NCI-H82 treated with DMSO at 0.1 percent for 48 hours (cell line): Measurements from ENCODE around the gene COX10.
A peak's percentile ranks its signal among the peaks of the same experiment; 100 is the strongest.
"Not testable (repeated sequence)": the region's sequence is repeated elsewhere in the genome, so short reads cannot be mapped to it uniquely, and the experiment has no call there.

Experiments used
- DNase-seq: peaks from one replicate; lab custom pipeline; 2025; ENCODE audit not compliant: unreplicated experiment; lab: John Stamatoyannopoulos, UW

The COX10 gene

GRCh38 chr17:14202388-14203166 lies 133.3 kb downstream of the COX10 start:
- DNase-seq: no peak

DNA sequence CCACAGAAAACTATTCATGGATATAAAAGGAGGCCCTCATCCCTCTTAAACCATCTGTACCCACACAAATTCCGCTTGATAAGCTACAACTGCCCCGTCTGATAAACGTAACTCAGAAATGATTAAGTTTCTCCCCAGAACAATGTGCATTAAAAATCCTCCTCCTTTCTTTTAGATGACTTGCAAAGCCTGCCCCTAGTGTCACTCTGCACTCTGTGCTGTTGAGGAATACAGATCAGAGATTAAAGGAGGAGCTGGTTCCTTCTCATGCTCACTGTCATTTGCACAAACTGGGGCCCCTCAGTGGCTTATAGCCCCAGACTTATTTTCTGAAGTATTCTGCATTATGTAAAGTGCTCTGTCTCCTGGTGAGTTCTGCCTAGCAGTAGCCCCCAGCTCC lies 134.1 kb downstream of the COX10 start:
- no peak for DNase-seq

DNA sequence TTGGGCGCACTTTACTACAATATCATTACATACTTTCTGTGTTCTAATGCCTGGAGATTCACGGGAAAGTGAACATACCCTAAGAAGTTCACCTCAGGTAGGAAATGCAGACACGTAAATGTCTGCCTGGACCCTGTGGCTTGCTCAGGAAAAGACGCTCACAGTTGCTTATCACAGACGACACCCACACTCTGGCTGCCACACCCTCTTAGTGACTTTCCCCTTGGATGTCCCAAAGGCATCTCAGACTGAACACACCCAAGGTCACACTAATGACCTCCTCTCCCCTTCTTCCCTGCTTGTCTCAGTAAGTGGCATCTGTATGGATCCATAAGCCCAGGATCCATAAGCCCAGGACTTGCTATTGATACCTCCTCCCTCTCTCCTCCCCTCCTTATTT lies 134.8 kb downstream of the COX10 start:
- DNase-seq: no peak

- DNase-seq: no peak
These were observed 135.2 kb downstream of the COX10 start for GRCh38 chr17:14204546-14204945.

GRCh38 chr17:14205380-14205779 lies 136.1 kb downstream of the COX10 start:
- DNase-seq: no peak

GRCh38 chr17:14205992-14206461 lies 136.7 kb downstream of the COX10 start:
- no peak for DNase-seq

GRCh38 chr17:14206891-14207290 lies 137.6 kb downstream of the COX10 start:
- no peak for DNase-seq

DNA sequence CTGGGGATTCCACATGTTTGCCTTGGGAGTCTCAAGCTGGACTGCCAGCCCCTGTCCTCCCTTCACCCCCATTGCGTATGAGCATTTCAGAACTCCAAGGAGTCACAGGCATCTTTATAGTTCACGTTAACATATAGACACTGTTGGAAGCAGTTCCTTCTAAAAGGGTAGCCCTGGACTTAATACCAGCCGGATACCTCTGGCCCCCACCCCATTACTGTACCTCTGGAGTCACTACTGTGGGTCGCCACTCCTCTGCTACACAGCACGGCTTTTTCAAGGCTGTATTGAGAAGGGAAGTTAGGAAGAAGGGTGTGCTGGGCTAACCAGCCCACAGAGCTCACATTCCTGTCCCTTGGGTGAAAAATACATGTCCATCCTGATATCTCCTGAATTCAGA lies 138.5 kb downstream of the COX10 start:
- no peak for DNase-seq

DNA sequence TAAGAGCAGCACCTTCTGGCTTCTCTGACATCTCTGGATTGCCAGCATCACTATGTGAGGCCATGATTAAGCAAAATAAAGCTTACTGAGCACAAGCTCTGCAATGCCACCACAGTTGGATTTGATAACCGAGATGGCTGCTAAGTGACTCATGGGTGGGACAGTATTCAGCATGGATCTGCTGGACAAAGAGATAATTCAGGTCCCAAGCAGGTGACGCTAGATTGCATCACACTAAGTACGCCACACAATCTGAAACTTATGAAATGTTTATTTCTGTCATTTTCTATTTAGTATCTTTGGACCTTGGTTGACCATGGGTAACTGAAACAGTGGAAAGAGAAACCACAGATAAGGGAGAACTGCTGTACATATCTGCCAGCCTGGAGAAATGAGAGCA lies 139.9 kb downstream of the COX10 start:
- no peak for DNase-seq

- no peak for DNase-seq
These were observed 141.9 kb downstream of the COX10 start for GRCh38 chr17:14211246-14211645.

GRCh38 chr17:14211801-14212200 lies 142.5 kb downstream of the COX10 start:
- no peak for DNase-seq

DNA sequence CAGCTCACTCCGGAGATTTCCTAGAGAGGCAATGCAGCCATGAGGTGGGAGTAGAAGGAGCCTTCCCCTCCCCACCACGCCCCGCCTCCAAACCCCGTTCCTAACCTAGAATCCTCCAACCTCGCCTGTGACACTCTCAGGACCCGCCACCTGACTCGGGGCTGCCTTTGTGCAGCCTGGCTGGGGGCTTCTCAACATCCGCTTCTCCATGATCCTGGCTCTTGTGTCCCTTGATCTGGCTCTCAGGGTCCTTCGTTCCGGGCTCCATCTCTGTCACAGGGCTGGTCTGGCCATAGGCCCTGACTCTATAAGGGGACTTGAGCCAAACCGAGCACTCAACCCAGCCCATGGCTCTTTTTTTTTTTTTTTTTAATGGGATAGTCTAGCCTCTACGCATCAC lies 143.1 kb downstream of the COX10 start:
- no peak for DNase-seq

DNA sequence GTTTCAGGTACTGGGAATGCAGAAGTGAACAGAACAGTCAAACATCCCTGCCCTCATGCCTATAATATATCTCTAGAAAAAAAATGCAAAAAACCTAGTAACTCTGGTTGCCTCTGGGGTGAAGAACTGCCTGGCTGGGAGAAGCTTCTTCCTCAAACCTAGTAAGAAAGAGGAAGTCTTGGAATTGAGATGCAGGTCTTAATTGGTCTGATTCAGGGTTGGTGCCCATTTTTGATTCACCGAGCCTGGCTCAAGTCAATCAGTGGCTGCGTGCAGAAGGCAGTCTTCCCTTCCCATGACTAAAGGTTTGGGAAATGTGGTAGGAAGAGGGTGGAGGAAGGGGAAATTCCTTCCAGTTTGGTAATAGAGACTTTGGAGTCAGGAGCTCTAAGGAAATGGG lies 145.0 kb downstream of the COX10 start:
- no peak for DNase-seq

DNA sequence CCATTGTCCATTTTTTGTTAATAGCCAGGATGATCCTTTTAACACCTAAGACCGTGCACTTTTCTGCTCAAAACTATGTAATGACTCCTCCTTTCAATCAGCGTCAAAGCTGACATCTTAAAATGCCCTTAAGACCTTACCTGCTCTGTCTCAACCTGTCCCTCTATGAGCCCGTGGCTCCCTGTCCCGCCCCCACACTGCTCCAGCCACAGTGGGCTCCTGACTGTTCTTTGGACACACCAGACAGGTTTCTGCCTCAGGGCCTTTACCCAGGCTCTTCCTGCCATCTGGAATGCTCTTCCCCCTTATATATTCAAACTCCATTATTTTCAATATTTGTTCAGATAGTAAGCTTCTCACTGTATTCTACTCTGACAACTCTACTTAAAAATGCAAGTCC lies 153.3 kb downstream of the COX10 start:
- DNase-seq: no peak

DNA sequence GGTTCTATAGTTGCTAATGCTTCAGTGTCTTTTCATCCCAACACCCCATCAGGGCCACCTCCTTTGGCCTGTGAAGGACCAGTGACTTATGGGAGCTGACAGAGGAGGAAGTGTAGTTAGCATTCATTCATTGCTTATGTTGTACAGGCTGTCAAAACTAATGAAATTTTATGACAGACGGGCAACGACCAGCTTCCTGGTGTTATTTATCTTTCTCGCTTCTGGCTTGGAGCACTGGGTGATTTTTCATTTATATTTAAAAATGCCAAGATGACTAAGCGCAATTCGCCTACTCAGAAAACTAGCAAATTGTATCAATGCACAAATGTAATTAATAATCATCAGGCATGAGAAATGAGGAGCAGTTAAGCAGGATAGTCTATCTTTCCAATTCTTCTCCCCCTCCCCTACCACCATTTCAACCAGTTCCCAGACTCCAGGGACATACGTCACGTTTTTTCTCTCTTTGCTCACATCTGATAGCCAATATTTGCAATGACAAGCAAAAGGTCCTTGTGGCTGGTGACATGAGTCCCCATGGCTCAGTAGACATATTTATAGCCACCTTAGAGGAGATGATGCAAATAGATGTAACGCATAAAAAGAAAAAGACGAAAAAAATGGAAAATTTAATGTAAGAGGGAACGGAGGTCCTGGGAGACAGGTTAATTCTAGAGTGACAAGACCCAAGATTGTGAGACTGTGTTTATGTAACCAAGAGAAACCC lies 156.1 kb downstream of the COX10 start:
- no peak for DNase-seq

GRCh38 chr17:14227052-14227451 lies 157.7 kb downstream of the COX10 start:
- no peak for DNase-seq

DNA sequence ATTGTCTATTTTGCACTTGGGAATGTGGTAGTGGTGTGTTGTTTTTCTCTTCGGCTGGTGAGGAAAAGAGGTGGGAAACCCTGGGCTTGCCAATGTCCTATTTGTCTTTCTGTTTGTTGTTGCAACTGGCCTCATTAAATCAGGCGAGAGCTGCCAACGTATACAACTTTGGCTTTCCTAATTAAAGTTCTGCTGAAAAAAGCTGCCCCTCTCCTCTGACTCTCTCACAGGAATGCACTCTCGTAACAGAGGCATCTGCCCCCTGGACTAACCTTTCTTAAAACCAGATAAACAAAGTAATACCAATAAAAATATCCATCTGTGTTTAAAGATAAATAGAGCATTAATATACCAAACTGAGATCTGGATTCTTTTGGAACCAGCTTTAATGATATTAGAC lies 159.6 kb downstream of the COX10 start:
- peak; percentile 17 for DNase-seq

GRCh38 chr17:14231187-14231586 lies 161.9 kb downstream of the COX10 start:
- not testable (repeated sequence) for DNase-seq

DNA sequence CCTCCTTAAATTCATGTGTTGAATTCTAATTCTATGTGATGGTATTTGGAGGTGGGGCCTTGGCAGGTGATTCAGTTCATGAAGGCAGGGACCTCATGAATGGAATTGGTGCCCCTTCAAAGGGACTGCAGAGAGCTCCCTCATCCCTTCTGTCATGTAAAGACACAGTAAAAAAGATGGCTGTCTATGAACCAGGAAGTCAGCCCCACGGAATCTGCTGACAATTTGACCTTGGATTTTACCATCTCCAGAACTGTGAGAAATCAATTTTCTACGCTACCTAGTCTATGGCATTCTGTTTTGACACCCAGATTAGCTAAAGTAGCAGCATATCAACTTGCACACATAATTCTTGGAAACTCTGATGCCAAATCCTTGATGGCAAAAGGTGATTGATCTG lies 165.7 kb downstream of the COX10 start:
- DNase-seq: not testable (repeated sequence)

- DNase-seq: not testable (repeated sequence)
These were observed 166.7 kb downstream of the COX10 start for GRCh38 chr17:14236032-14236431.

GRCh38 chr17:14236762-14237161 lies 167.5 kb downstream of the COX10 start, which contains the start of gene CDRT15:
Gene CDRT15, minus strand, starts transcription at chr17:14236862. Its CDS starts 29 bp downstream, at chr17:14236833.
- DNase-seq: not testable (repeated sequence)

DNA sequence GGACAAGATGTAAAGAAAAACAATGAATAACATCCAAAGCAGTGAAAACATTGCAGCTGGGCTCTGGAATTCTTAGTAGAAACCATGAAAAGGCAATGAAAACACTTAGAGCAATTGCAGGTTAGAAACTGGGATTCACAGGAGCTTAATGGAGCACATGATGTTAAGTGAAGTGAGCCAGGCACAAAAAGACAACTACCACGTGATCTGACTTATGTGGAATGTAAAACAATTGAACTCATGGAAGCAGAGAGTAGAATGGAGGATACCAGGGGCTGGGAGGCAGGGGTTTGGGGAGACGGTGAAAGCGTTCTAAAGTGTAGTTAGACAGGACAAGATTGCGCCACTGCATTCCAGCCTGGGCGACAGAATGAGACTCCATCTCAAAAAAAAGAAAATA lies 170.0 kb downstream of the COX10 start:
- DNase-seq: not testable (repeated sequence)
